Mucosa of rectum (tissue), 2 donors: ENCODE results near the gene TMIGD3.

ENCODE experiments used
- H3K27ac ChIP-seq, 2 donors: one replicate each; pipeline ENCODE4 v1.7.0; 2013; ENCODE audit warnings: inconsistent platforms in 2 of 2, low read depth in 2 of 2, low read length in 2 of 2
- H3K27me3 ChIP-seq, 2 donors: one replicate each; pipeline ENCODE4 v1.7.0; 2013; ENCODE audit warnings: low read length in 2 of 2; ENCODE audit not compliant: control insufficient read depth in 2 of 2, insufficient read depth in 2 of 2
- H3K36me3 ChIP-seq, 2 donors: one replicate each; pipeline ENCODE4 v1.7.0; 2013; ENCODE audit warnings: low read length in 2 of 2; ENCODE audit not compliant: control insufficient read depth in 2 of 2, insufficient read depth in 2 of 2
- H3K4me1 ChIP-seq, 2 donors: one replicate each; pipeline ENCODE4 v1.7.0; 2013; ENCODE audit warnings: low read length in 2 of 2, mild to moderate bottlenecking in 1 of 2; ENCODE audit not compliant: control insufficient read depth in 2 of 2, insufficient read depth in 2 of 2
- H3K4me3 ChIP-seq, 2 donors: one replicate each; pipeline ENCODE4 v1.7.0; 2013; ENCODE audit warnings: low read length in 2 of 2
- H3K9ac ChIP-seq, 2 donors: one replicate each; pipeline ENCODE4 v1.7.0; 2013; ENCODE audit warnings: low read length in 2 of 2, low read depth in 1 of 2, mild to moderate bottlenecking in 1 of 2
- H3K9me3 ChIP-seq, 2 donors: one replicate each; pipeline ENCODE4 v1.7.0; 2013; ENCODE audit warnings: low read length in 2 of 2; ENCODE audit not compliant: control insufficient read depth in 2 of 2
- donor health status: healthy.
- donor health status: Normal muscosa, but diverticular disease.

Gene TMIGD3

GRCh38 chr1:111535256-111536191 is 32.1 kb upstream of the TMIGD3 start:
- no peaks in the 10 kb centered on the region for H3K4me1 ChIP-seq
- no peaks in the 10 kb centered on the region for H3K9me3 ChIP-seq
- peak overlapping the region; percentile 10 to 36 for H3K27ac ChIP-seq
- H3K4me3 ChIP-seq = no peak overlapping the region
- no peak overlapping the region for H3K9ac ChIP-seq
- no peaks in the 10 kb centered on the region for H3K27me3 ChIP-seq
- H3K36me3 ChIP-seq = no peaks in the 10 kb centered on the region

GRCh38 chr1:111520053-111520452 is 16.6 kb upstream of the TMIGD3 start:
- Histone ChIP-seq H3K4me1 (peaks cover 5 to 6% of the 10 kb centered on the region in 2 donors), H3K9me3 (no peaks in the 10 kb centered on the region), H3K4me3 (no peak overlapping the region), H3K27ac (no peak overlapping the region), H3K27me3 (no peaks in the 10 kb centered on the region), H3K36me3 (no peaks in the 10 kb centered on the region), H3K9ac (no peak overlapping the region)

- Histone ChIP-seq H3K27me3 (no peaks in the 10 kb centered on the region), H3K9ac (no peak overlapping the region), H3K9me3 (no peaks in the 10 kb centered on the region), H3K27ac (no peak overlapping the region), H3K4me1 (peaks cover 5 to 6% of the 10 kb centered on the region in 2 donors), H3K36me3 (no peaks in the 10 kb centered on the region), H3K4me3 (no peak overlapping the region)
Observed at GRCh38 chr1:111517469-111518225, 14.2 kb upstream of the TMIGD3 start.

DNA sequence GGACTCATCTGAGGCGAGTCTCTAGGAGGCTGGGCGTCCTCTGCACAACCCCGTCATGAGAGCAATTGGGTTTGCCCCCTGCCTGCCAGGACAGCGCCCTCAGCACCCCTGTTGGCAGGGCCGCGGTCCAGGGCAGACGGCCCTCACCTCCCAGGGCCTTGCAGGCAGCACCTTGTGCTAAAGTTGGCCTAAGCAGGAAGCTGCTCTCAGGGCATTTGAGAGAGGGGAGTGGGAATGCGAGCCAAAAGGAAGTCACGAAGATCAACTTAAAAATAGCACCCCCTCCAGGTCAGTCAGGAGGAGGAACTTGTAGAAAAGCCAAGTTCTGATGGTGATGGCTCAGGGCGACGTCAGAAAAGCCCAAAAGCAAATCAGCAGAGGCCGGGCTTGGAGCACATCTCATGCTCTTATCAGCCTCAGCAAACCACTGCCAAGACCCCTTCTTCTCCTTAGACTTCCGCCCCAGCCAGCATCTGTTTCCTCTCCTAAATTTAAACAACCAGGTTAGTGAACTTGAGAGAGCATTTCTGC is 12.6 kb upstream of the TMIGD3 start:
- H3K9ac ChIP-seq = peak overlapping the region in 1 of 2 donors; percentile 18
- no peaks in the 10 kb centered on the region for H3K27me3 ChIP-seq
- no peaks in the 10 kb centered on the region for H3K9me3 ChIP-seq
- peaks cover 5 to 6% of the 10 kb centered on the region in 2 donors for H3K4me1 ChIP-seq
- H3K27ac ChIP-seq = peak overlapping the region; percentile 57 to 74
- H3K36me3 ChIP-seq = no peaks in the 10 kb centered on the region
- peak overlapping the region; percentile 27 to 38 for H3K4me3 ChIP-seq

- H3K9ac ChIP-seq = peak overlapping the region; percentile 18 to 49
- no peaks in the 10 kb centered on the region for H3K27me3 ChIP-seq
Observed at GRCh38 chr1:111515291-111516004, 12.0 kb upstream of the TMIGD3 start.

GRCh38 chr1:111513410-111514020 is 10.1 kb upstream of the TMIGD3 start:
- H3K36me3 ChIP-seq = no peaks in the 10 kb centered on the region
- no peaks in the 10 kb centered on the region for H3K27me3 ChIP-seq
- H3K4me1 ChIP-seq = peaks cover 10% of the 10 kb centered on the region in 2 donors
- no peak overlapping the region for H3K4me3 ChIP-seq
- H3K9ac ChIP-seq = no peak overlapping the region
- no peaks in the 10 kb centered on the region for H3K9me3 ChIP-seq
- no peak overlapping the region for H3K27ac ChIP-seq

More at GRCh38 chr1:111515291-111516004, 12.0 kb upstream of the TMIGD3 start:
- no peaks in the 10 kb centered on the region for H3K36me3 ChIP-seq
- peak overlapping the region; percentile 27 to 38 for H3K4me3 ChIP-seq
- H3K9me3 ChIP-seq = no peaks in the 10 kb centered on the region
- H3K4me1 ChIP-seq = peaks cover 5% of the 10 kb centered on the region in 2 donors
- peak overlapping the region; percentile 57 to 74 for H3K27ac ChIP-seq

- H3K9me3 ChIP-seq = no peaks in the 10 kb centered on the region
- H3K27ac ChIP-seq = no peak overlapping the region
- no peak overlapping the region for H3K9ac ChIP-seq
- no peaks in the 10 kb centered on the region for H3K36me3 ChIP-seq
- H3K4me1 ChIP-seq = peaks cover 14 to 16% of the 10 kb centered on the region in 2 donors
- H3K27me3 ChIP-seq = no peaks in the 10 kb centered on the region
- H3K4me3 ChIP-seq = no peak overlapping the region
Observed at GRCh38 chr1:111512931-111513330, 9.5 kb upstream of the TMIGD3 start.

DNA sequence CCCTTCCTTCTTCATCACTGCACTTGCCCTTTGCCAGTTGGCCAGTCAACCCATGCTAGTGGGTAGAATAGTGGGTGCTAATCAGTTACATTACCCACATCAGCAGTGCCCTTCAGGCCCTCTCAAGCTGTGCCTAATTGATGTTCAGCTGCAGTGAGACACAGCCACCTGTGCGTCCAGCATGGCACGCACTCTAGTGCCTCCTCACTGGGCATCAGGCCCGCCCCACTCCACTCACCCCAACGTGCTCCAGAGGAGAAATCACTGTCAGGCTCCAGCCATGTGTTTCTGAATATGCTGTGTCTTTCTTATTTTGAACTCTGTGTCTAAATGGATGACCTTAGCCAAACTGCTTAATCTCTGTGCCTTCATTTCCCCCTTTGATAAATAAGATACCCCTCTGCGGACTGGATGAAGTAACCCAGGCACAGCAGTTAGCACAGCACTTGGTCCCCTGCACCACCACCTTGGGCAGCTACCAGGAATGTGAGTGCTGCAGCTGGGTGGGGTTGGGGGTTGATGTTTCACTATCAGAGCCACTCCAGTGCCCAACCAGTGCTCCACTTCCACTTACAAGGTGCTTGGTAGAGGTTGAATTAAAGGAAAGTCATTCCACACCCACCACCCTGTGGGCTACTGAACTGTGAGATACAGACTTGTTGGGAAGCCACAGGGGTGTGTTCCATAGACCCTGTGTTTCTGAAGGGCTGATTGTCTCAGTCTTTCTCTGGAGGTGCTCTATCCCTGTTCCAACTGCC is 8.9 kb upstream of the TMIGD3 start:
- no peak overlapping the region for H3K4me3 ChIP-seq
- no peaks in the 10 kb centered on the region for H3K36me3 ChIP-seq
- peaks cover 20 to 22% of the 10 kb centered on the region in 2 donors for H3K4me1 ChIP-seq
- H3K9ac ChIP-seq = no peak overlapping the region
- no peaks in the 10 kb centered on the region for H3K9me3 ChIP-seq
- H3K27me3 ChIP-seq = no peaks in the 10 kb centered on the region
- no peak overlapping the region for H3K27ac ChIP-seq

DNA sequence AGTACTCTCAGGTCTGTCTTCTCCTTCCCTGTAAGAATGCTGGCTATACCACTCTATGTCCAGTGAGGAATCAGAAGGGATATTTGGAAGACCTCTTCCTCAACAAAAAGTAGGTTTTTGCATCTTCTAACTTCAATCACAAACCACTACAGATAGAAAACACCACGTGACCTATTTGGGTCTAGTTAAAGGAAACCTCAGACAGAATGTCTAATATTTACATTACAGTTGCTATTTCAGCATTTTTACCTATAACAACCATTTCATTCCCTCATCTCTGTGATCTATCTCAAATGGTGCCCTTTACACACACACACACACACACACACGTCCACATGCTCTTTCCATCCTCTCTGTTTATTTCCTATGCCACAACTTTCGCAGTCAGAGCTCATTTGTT is 7.9 kb upstream of the TMIGD3 start:
- Histone ChIP-seq H3K9me3 (no peaks in the 10 kb centered on the region), H3K4me3 (no peak overlapping the region), H3K4me1 (peaks cover 24 to 25% of the 10 kb centered on the region in 2 donors), H3K36me3 (no peaks in the 10 kb centered on the region), H3K27me3 (no peaks in the 10 kb centered on the region), H3K27ac (no peak overlapping the region), H3K9ac (no peak overlapping the region)
